ENCODE results near the gene NCOA3.

NCOA3 gene

DNA sequence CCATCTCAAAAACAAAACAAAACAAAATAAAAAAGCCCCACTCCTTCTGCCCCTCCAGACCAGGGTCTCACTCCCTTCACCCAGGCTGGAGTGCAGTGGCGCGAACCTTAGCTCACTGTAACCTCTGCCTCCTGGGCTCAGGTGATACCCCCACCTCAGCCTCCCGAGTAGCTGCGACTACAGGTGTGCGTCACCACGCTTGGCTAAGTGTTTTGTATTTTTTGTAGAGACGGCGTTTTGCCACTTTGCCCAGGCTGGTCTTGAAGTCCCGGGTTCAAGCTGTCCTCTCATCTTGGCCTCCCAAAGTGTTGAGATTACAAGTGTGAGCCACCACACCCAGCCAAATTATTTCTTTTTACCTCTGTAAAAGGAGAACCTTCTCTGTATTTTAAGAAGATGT lies 110.1 kb downstream of the NCOA3 start:
- no peak overlapping the region for H3K4me3 ChIP-seq (ENCODE audit: low read depth, low read length)
- TF ChIP-seq, protein P1, sequence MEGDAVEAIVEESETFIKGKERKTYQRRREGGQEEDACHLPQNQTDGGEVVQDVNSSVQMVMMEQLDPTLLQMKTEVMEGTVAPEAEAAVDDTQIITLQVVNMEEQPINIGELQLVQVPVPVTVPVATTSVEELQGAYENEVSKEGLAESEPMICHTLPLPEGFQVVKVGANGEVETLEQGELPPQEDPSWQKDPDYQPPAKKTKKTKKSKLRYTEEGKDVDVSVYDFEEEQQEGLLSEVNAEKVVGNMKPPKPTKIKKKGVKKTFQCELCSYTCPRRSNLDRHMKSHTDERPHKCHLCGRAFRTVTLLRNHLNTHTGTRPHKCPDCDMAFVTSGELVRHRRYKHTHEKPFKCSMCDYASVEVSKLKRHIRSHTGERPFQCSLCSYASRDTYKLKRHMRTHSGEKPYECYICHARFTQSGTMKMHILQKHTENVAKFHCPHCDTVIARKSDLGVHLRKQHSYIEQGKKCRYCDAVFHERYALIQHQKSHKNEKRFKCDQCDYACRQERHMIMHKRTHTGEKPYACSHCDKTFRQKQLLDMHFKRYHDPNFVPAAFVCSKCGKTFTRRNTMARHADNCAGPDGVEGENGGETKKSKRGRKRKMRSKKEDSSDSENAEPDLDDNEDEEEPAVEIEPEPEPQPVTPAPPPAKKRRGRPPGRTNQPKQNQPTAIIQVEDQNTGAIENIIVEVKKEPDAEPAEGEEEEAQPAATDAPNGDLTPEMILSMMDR (IDR thresholded peaks at IDR 0.05; ENCODE audit: low read depth, low read length): no peak

DNA sequence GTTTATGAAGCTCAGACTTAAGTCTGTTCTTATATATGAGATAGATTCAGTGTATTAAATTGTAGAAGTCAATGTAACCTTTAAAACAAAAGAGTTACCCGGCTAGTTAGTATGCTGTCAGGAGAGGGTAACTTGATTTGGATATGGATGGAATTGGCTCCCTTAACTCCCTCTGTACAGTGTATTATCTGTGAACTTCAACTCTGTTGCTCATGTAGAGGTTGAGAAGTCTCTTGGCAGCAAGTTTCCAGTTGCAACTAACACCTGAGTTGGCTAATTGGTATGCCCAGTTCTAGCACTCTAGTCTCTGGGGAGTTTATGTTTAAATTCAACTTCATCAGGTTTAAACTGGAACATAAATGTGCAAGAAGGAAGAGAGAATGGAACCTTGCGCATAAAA lies 111.0 kb downstream of the NCOA3 start:
- TF ChIP-seq, protein P1 (IDR thresholded peaks at IDR 0.05; ENCODE audit: low read depth, low read length): no peak

DNA sequence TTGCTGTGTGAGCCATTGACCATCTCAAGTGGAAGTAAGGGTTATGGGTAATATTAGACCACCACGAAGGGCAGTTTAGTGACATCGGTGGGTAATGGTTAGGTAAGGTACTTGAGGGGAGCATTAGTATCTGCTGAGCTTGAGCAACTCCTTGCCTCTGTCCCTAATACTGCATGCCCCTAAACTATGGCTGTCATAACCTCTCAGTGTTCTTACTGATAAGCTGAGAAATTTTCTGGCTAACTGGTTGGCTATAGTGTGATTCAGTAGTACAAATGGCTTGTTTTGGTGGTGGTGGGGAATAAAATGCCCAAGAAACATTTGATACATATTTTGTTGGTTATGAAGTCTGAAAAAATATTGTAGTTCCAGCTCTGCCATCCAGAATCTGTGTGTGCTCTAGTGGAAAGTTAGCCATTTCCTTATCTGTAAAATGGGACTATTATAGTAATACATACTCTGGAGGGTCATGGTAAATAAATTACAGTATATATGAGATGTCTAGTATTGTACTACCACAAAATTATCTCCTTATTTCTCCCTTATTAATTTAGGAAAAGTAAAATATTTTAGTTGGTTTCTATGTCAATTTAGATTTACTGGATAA lies 113.1 kb downstream of the NCOA3 start:
- TF ChIP-seq, protein P1 (IDR thresholded peaks at IDR 0.05; ENCODE audit: low read depth, low read length): no peak
- H3K4me3 ChIP-seq (ENCODE audit: low read depth, low read length): no peak overlapping the region

More for the DNA sequence above, 111.0 kb downstream of the NCOA3 start:
- H3K4me3 ChIP-seq (ENCODE audit: low read depth, low read length): no peak overlapping the region

DNA sequence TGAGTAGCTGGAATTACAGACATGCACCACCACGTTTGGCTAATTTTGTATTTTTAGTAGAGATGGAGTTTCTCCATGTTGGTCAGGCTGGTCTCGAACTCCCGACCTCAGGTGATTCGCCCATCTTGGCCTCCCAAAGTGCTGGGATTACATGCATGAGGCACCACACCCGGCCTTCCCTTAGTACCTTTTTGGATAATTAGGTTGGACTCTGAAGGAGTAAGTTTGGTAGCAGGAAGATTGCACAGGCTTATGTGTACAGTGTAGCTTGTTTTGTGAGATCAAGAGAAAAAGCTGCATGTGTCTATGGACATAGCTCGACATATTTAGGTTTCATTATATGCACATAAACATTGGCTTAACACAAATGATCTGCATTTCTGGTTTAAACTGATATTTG lies 116.8 kb downstream of the NCOA3 start:
- TF ChIP-seq, protein P1 (IDR thresholded peaks at IDR 0.05; ENCODE audit: low read depth, low read length): no peak
- H3K4me3 ChIP-seq (ENCODE audit: low read depth, low read length): no peak overlapping the region

DNA sequence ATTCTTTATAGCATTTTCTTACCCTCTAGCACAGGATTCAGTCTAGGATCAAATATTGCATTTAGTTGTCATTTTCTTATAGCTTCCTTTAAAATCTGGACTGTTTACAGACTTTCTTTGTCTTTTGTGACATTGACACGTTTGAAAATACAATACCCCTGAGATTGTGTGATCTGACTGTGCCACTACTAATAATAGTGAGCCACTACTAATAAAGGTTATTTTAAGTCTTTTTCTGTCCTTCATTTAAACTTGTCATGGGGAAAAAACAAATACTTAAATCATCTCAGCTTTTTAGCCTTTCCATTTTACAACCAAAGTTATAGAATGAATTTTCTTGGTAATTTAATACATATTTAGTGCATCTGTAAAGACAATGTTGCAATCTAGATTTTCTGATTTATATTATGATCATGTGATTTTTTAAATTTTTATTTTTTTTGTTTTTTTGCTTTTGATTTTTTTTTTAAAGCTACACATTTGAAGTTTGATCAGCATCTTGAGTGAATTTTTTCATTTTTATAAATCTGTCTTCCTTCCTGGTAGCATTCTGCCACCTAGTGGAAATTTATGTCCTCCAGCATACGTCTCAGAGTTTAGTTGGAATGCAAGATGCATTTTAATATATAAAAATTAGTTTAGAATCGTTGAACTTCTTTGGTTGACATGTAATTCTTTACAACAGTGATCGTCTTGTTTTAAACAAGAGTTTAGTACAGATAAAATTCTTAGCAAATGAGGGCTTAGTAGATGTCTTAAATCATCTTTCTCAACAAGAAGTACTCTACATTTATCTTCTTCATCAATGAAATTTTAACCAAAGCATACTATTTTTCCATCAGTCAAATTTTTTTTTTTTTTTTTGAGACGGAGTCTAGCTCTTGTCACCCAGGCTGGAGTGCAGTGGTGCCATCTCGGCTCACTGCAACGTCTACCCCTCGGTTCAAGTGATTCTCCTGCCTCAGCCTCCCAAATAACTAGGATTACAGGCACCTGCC lies 119.4 kb downstream of the NCOA3 start:
- H3K4me3 ChIP-seq (ENCODE audit: low read depth, low read length): no peak overlapping the region
- TF ChIP-seq, protein P1 (IDR thresholded peaks at IDR 0.05; ENCODE audit: low read depth, low read length): peak; percentile 50; the same call in 1 of the 2 replicates

DNA sequence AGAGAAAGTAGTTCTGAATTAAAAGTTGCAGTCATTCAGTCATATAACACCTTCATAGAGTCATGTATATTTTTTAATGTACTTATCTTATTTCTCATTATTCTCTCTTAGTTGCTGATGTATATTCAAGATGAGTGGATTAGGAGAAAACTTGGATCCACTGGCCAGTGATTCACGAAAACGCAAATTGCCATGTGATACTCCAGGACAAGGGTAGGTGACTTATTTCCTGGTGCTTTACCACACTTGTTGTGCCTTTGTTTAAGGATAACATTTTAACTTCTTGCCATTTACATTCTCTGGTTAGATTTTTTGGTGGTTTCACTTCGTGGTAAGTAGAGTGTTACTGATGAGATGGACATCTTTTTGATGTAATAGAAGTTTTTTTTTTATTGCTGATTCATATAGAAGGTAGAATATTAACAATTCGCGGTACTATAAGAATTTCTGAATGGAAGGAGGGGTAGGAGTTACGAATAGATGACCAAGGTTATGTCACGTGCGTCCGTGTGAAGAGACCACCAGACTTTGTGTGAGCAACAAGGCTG lies 120.5 kb downstream of the NCOA3 start:
- no peak overlapping the region for H3K4me3 ChIP-seq (ENCODE audit: low read depth, low read length)
- TF ChIP-seq, protein P1 (IDR thresholded peaks at IDR 0.05; ENCODE audit: low read depth, low read length): no peak
